ENCODE results near the gene CCL5.

The CCL5 gene

GRCh38 chr17:35879773-35880654 is at the start of gene CCL5:
CCL5 (minus strand) TSS chr17:35880360.
- DNase-seq (ENCODE audit: low read depth in 2 of 2, low spot score in 1 of 2), result peak in 1 of 2 donors; percentile 59

GRCh38 chr17:35927714-35928113 is 47.6 kb upstream of the CCL5 start:
- no peak for DNase-seq (ENCODE audit: low read depth in 2 of 2, low spot score in 1 of 2)

GRCh38 chr17:35923609-35924114 is 43.5 kb upstream of the CCL5 start:
- no peak for DNase-seq (ENCODE audit: low read depth in 2 of 2, low spot score in 1 of 2)

- DNase-seq (ENCODE audit: low read depth in 2 of 2, low spot score in 1 of 2), result no peak
These were observed 40.1 kb upstream of the CCL5 start for GRCh38 chr17:35920229-35920628.

GRCh38 chr17:35918665-35919064 is 38.5 kb upstream of the CCL5 start:
- no peak for DNase-seq (ENCODE audit: low read depth in 2 of 2, low spot score in 1 of 2)

DNA sequence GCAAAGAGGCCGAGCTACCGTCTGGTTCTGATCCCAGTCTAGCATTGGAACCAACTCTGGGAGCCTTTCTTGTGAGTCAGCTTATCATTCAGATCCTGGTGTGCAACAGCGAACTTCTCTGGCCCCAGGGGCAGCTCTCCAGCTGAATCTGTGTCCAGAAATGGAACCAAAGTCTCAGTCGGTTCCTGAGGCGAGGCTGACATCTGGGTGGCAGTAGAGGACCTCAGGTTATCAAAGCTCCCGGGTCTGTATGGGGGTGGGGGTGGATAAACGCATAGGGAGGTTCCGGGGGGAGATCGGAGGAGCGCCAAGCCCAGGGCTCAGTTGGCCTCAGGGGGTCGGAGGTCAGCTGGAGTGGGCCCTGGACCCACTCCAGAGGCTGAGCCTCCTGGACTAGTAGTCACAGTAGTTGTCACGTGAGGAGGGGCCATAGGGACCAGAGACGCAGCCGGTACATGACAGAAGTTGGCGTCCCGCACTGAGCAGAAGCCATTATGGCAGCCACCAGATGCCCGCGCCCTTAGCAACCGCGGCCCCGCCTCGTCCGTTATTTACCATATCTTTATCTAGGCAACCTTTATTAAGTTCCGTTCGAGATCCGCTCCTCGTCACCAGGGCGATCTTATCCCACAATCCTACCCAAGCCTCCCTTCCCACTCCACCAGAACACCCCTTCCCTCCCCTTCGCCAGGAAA is 37.5 kb upstream of the CCL5 start:
- DNase-seq (ENCODE audit: low read depth in 2 of 2, low spot score in 1 of 2), result no peak

DNA sequence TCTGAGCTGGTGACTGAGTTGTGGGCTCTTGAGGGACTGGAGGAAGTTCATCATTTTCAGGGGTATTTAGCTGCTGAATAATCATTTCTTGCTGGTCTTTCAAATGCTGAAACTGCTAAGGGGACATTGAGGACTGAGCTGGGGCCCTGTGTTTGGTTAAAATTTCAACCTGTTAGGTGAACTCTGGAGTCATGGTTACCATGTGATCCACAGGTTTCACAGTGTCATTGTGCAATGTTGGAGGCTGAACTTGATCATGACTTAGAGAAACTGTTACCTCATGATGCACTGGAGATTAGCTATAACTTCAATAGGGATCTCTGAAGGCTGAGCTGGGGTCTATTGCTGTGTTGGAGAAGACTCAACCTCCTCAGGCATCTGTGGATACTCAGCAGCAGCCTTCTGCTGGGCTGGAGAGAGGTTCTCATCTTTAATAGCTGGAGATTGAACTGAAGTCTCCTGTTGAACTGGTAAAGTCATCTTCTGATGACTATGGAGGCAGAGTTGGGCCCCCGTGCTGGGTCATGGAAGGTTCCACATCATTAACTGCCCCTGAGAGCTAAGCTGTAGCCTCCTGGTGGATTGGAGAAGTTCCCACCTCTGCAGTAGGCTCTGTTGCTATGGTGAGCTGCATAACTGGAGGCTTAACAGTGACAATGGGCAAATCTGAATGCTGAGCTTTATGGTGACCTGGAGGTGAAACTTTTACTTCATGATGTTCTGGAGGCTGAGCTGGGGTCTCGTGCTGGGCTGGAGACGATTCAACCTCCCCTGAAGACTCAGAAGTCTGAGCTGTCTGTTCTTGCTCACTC is 35.2 kb upstream of the CCL5 start:
- no peak for DNase-seq (ENCODE audit: low read depth in 2 of 2, low spot score in 1 of 2)

DNA sequence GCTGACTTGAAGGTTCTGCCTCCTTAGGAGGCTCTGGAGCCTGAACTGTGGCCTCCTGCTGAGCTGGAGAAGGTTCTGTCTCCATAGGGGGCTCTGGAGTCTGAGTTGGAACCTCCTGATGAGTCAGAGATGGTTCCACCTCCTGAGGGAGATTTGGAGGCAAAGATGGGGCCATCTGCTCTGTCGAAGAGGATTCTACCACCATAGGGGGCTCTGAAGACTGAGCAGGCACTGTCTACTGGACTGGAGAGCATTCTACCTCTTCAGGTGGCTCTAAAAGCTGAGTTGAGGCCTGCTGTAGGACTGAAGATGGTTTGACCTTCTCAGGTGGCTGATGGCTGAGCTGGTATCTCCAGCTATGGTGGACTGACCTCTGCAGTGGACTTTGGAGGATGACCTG is 34.2 kb upstream of the CCL5 start:
- no peak for DNase-seq (ENCODE audit: low read depth in 2 of 2, low spot score in 1 of 2)

DNA sequence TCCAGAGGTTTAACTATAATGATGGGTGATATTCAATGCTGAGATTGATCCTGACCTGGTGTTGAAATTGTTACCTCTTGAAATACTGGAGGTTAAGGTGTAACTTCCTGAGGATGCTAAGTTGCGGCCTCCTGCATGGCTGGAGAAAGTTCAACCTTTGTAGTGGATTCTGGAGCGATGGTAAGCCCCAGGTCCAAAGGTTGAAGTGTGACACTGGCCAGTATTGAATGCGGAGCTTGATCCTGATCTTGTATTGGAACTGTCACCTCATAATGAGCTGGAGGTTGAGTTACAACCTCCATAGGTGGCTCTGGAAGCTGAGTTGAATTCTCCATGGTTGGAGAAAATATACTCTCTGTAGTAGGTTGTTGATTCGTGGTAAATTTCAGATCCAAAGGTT is 33.4 kb upstream of the CCL5 start:
- DNase-seq (ENCODE audit: low read depth in 2 of 2, low spot score in 1 of 2), result no peak

DNA sequence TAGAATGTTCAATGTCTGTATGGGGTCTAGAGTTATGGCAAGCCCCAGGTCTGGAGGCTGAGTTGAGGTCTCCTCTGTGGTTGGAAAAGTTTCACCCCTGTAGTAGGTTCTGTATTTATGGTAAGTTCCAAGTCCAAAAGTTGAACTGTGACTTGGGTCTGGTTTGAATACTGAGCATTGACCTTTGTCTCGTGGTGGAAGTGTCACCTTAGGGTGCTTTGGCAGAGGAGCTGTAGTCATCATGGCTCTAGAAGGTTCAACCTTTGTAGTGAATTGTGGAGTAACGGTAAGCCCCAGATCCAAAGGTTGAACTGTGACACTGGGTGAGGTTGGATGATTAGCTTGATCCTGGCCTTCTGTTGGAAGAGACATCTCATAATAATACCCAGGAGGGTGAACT is 32.8 kb upstream of the CCL5 start:
- no peak for DNase-seq (ENCODE audit: low read depth in 2 of 2, low spot score in 1 of 2)

DNA sequence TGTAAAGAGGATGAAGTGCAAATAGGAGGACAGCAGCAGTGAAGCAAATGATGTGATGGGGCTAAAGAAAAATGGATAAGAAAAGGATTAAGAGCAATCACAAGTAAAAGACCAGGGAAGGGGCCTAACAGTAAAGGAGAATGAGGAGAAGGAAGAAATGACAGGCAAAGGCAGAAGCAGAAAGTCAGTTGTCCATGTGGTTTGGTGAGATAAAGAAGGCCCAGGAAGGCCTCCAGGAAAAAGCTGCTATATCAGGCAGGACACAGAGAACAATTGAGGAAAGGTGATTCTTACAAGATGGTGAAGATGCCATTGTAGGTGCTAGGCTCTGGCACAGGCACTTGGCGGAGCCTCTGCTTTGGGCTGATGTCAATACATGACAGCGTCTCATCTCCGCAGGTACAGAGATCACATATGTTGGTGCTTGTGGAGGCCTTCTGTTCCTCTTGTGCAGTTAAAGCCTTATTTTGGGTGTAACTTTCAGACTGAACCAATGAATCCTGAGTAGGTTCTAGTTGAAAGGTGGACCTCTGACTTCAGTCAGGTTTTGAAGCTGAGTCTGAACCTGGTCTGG is 32.3 kb upstream of the CCL5 start:
- DNase-seq (ENCODE audit: low read depth in 2 of 2, low spot score in 1 of 2), result no peak

DNA sequence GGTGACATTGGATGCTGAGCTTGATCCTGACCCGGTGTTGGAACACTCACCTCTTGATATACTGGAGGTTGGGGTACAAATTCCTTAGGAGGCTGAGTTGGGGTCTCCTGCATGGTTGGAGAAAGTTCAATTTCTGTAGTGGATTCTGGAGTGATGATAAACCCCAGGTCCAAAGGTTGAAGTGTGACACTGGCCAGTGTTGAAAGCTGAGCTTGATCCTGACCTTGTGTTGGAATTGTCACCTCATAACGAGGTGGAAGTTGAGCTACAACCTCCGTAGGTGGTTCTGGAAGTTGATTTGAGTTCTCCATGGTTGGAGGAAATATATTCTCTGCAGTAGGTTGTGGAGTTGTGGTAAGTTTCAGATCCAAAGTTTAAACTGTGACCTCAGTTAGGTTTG is 29.2 kb upstream of the CCL5 start:
- DNase-seq (ENCODE audit: low read depth in 2 of 2, low spot score in 1 of 2), result no peak

- DNase-seq (ENCODE audit: low read depth in 2 of 2, low spot score in 1 of 2), result no peak
These were observed 27.5 kb upstream of the CCL5 start for GRCh38 chr17:35907691-35908090.

GRCh38 chr17:35906926-35907637 is 26.9 kb upstream of the CCL5 start:
- DNase-seq (ENCODE audit: low read depth in 2 of 2, low spot score in 1 of 2), result no peak

- no peak for DNase-seq (ENCODE audit: low read depth in 2 of 2, low spot score in 1 of 2)
These were observed 26.2 kb upstream of the CCL5 start for GRCh38 chr17:35906191-35906925.

- no peak for DNase-seq (ENCODE audit: low read depth in 2 of 2, low spot score in 1 of 2)
These were observed 23.3 kb upstream of the CCL5 start for GRCh38 chr17:35903451-35903850.

GRCh38 chr17:35901631-35902175 is 21.5 kb upstream of the CCL5 start:
- no peak for DNase-seq (ENCODE audit: low read depth in 2 of 2, low spot score in 1 of 2)

DNA sequence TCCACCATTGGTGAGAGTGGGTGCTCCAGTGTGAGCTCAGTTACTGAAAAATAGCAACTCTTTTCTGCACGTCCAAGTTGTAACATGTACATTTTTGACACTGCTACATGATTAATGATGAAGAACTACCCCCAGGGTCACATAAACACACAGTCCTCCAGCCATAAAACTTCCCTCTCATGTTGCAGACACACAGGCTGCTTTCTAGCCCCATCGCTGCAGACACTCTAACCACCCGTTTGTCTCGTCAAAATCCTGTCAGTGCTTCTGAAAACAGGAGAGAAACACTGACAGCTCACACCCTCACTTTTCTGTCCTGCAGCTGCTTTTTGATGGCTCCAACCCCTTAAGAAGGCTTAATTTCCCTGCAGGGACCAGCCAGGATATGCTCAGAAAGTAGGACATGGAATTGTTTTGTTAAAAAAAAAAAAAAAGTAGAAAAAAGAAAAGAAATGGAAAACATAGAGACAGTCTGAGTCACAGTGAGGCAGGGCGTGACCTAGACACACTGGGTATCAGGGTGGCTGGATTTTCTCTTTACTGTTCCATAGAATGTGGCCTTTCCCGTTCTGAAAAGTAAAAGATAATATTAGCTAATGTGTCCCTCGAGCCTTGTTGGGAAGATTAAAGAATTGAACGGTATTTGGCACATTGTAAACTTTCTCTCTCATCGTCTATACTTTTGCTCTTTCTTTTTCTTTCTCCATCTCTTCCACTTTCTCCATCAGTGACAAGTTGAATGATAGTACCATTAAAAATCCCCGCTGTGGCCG is 20.7 kb upstream of the CCL5 start:
- peak in 1 of 2 donors; percentile 23 for DNase-seq (ENCODE audit: low read depth in 2 of 2, low spot score in 1 of 2)

GRCh38 chr17:35900280-35900679 is 20.1 kb upstream of the CCL5 start:
- DNase-seq (ENCODE audit: low read depth in 2 of 2, low spot score in 1 of 2), result no peak

All from stimulated activated CD8-positive, alpha-beta memory T cell treated with anti-CD3 and anti-CD28 coated beads, Interleukin-4, amount 100 ng/mL, for 4 hours (primary cell).